Thyroid gland (tissue), 4 donors: ENCODE measurements around the gene UBE2H. TPM values are rescaled to one million over a fixed set of nuclear protein-coding genes. Genes with fewer than 3 reads are reported as not detected.

Experiments
- DNase-seq, 2 donors: peaks; one replicate each; pipeline ENCODE4 v3.0.0-alpha.2; 2019
- H3K27ac ChIP-seq, 3 donors: fragments of 200-600 bp; sonication (generic); 1 replicate in 2 of 3; 2 replicates in 1 of 3; pipeline ENCODE4 v1.5.1; 2016 to 2019; ENCODE audit warnings: mild to moderate bottlenecking in 1 of 3, moderate library complexity in 1 of 3
- H3K27me3 ChIP-seq: fragments of 200-600 bp; sonication (generic); one replicate; pipeline ENCODE4 v1.5.1; 2019
- H3K36me3 ChIP-seq, 2 donors: fragments of 200-600 bp; sonication (generic); one replicate each; pipeline ENCODE4 v1.5.1; 2016 to 2019
- H3K4me1 ChIP-seq, 2 donors: fragments of 200-600 bp; sonication (generic); one replicate each; pipeline ENCODE4 v1.5.1; 2017 to 2019
- H3K4me3 ChIP-seq, 3 donors: fragments of 200-600 bp; sonication (generic); replicated peaks in 1 of 3; 1 replicate in 2 of 3; 2 replicates in 1 of 3; pipeline ENCODE4 v1.5.1; 2016; ENCODE audit warnings: mild to moderate bottlenecking in 1 of 3
- H3K9me3 ChIP-seq: fragments of 200-600 bp; sonication (generic); one replicate; pipeline ENCODE4 v1.5.1; 2017
- POLR2A ChIP-seq, 2 donors: fragments of 450-650 bp; IDR thresholded peaks; one replicate each; pipeline ENCODE4 v1.6.1; 2017; ENCODE audit warnings: antibody characterized with exemption in 2 of 2, mild to moderate bottlenecking in 2 of 2, moderate library complexity in 1 of 2
- WGBS, 2 donors: methylation state at CpG; one replicate each; pipeline ENCODE4 v1.1.5; 2017; 5-methylcytosine and 5-hydroxymethylcytosine counted together
- intact Hi-C: fragments of 100-400 bp; cut with DNase I; formaldehyde crosslinking; loops from one replicate; pipeline ENCODE4 v1.15.1; 2023
- total RNA-seq, 4 donors: library from RNA; depleted of rRNA; stranded (reverse); fragments of >200 nt; gene quantifications; one replicate each; pipeline ENCODE4 v1.2.3, GENCODE V29; 2016
- TF ChIP-seq, protein P1 (sequence below), 6 experiments: fragments of 200-600 bp in 3 of 6; fragments of 450-650 bp in 3 of 6; sonication (generic) in 3 of 6; IDR thresholded peaks; one replicate each; pipeline ENCODE4 v1.5.1; 2016 to 2019; ENCODE audit warnings: antibody characterized with exemption in 6 of 6, mild to moderate bottlenecking in 2 of 6, inconsistent platforms in 1 of 6, moderate library complexity in 1 of 6

Gene UBE2H
- total RNA-seq, 4 donors from 2014 or later = 97.7 to 156 (median 122) TPM

DNA sequence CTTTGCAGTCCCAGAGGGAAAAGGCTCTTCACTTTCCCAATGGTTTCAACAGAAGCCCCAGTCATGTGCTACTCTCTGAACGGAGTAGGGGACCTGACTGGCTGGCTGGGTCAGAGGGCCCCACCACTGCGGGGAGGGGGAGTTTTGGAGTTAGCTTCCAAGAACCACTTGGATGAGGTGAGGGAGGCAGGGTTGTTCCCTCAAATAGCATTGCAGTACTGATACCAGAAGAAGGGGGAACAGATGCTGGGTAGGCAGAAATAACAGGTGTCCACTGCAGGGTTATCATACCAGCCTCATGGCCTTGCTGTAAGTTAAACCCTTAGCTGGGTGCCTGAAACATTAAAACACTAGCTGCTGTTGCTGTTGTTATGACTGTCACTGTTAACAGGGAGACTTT is 131.3 kb downstream of the UBE2H start:
- TF ChIP-seq POLR2A (IDR thresholded peaks at IDR 0.05) = no peak
- TF ChIP-seq, protein P1, sequence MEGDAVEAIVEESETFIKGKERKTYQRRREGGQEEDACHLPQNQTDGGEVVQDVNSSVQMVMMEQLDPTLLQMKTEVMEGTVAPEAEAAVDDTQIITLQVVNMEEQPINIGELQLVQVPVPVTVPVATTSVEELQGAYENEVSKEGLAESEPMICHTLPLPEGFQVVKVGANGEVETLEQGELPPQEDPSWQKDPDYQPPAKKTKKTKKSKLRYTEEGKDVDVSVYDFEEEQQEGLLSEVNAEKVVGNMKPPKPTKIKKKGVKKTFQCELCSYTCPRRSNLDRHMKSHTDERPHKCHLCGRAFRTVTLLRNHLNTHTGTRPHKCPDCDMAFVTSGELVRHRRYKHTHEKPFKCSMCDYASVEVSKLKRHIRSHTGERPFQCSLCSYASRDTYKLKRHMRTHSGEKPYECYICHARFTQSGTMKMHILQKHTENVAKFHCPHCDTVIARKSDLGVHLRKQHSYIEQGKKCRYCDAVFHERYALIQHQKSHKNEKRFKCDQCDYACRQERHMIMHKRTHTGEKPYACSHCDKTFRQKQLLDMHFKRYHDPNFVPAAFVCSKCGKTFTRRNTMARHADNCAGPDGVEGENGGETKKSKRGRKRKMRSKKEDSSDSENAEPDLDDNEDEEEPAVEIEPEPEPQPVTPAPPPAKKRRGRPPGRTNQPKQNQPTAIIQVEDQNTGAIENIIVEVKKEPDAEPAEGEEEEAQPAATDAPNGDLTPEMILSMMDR (IDR thresholded peaks at IDR 0.05) = no peak
- Histone ChIP-seq H3K36me3 (no peaks in the 10 kb centered on the region), H3K27ac (no peak overlapping the region), H3K4me3 (no peak overlapping the region), H3K4me1 (peaks cover 5 to 7% of the 10 kb centered on the region in 2 donors), H3K27me3 (no peaks in the 10 kb centered on the region), H3K9me3 (no peaks in the 10 kb centered on the region)
- intact Hi-C loops = no loop called here
- DNase-seq = no peak
- WGBS, 2 donors = 82 to 95% methylated on average over 2 of the region's 2 CpGs

DNA sequence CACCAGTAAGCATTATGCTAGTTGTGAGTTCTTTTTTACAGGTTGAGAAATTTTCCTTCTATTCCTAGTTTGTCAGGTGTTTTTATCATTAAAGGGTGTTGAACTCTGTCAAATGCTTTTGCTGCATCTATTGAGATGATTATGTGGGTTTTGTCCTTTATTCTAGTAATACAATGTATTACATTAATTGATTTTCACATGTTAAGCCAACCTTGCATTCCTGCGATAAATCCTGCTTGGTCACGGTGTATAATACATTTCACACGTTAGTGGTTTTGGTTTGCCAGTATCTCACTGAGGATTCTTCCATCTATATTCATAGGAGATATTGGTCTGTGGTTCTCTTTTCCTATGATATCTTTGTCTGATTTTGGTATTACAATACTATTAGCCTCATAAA is 136.0 kb downstream of the UBE2H start:
- WGBS, 2 donors = 97 to 98% methylated on average over 3 of the region's 3 CpGs
- Histone ChIP-seq H3K27me3 (no peaks in the 10 kb centered on the region), H3K36me3 (no peaks in the 10 kb centered on the region), H3K4me1 (no peaks in the 10 kb centered on the region), H3K4me3 (no peak overlapping the region), H3K9me3 (no peaks in the 10 kb centered on the region), H3K27ac (no peak overlapping the region)
- no peak for DNase-seq
- intact Hi-C loops = no loop called here
- TF ChIP-seq, protein P1 (IDR thresholded peaks at IDR 0.05) = no peak
- no peak for TF ChIP-seq POLR2A (IDR thresholded peaks at IDR 0.05)

DNA sequence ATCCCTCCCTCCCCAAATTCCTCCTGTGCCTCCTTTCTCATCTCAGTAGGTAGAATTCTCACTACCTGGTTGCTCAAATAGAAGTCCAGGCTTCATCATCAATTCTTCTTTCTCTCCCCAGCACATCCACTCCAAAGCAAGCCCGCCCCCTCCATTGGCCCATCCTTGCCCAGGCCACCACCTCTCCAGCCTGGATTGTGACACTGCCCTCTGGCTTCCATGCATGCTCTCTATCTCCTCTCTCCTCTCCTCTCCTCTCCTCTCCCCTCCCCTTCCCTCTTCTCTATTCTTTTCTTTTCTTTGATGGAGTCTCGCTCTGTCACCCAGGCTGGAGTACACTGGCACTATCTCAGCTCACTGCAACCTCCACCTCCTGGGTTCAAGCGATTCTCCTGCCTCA is 144.9 kb downstream of the UBE2H start:
- no peak for DNase-seq
- intact Hi-C loops = no loop called here
- no peak overlapping the region for H3K4me3 ChIP-seq
- H3K27ac ChIP-seq = no peak overlapping the region
- no peaks in the 10 kb centered on the region for H3K4me1 ChIP-seq
- no peaks in the 10 kb centered on the region for H3K27me3 ChIP-seq
- 89 to 93% methylated on average over 3 of the region's 3 CpGs for WGBS, 2 donors
- no peak for TF ChIP-seq POLR2A (IDR thresholded peaks at IDR 0.05)
- TF ChIP-seq, protein P1 (IDR thresholded peaks at IDR 0.05) = no peak
- no peaks in the 10 kb centered on the region for H3K9me3 ChIP-seq
- no peaks in the 10 kb centered on the region for H3K36me3 ChIP-seq

DNA sequence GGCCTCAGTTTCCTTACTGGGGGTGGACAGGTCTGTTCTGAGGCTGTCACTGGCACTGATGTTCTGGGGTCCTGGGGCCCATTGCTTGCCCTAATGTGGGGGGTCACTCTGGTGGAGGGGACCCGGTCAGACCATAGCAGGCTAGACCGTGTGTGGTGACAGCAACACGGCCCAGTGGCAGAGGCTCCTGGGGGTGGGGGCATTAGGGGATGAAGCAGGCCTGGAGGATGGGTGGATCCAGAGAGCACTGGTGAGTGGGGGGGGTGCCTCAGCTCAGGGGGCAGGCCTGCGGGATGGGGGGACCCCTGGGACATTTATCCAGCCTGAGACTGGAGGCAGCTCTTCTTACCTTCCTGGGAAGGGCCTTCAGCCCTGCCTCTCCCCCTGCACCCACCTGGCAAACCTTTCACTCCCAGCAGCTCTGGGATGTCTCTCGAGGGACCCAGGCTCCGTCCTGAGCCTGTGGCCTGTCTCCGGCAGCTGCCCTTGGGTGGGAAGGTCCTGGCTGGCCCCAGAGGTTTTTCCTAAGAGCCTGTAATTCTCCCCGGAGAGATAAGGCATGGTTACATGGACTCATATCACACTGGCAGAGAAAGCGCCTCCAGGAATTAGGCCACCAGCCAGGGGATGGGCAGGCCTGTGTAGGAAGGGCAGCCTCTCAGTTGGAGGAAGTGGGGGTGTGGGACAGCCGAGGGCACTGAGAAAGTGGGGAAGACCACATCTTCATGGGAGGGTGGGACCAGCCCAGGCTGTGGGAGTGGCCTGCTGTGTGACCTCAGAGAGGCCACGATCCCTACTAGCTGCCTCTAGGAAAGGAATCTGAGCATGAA is 147.7 kb downstream of the UBE2H start:
- Histone ChIP-seq H3K4me3 (no peak overlapping the region), H3K9me3 (no peaks in the 10 kb centered on the region), H3K27ac (no peak overlapping the region), H3K4me1 (no peaks in the 10 kb centered on the region), H3K27me3 (no peaks in the 10 kb centered on the region), H3K36me3 (no peaks in the 10 kb centered on the region)
- intact Hi-C loops = no loop called here
- WGBS, 2 donors = 67 to 77% methylated on average over 4 to 7 of the region's 11 CpGs
- no peak for DNase-seq
- TF ChIP-seq, protein P1 (IDR thresholded peaks at IDR 0.05) = no peak
- TF ChIP-seq POLR2A (IDR thresholded peaks at IDR 0.05) = no peak

DNA sequence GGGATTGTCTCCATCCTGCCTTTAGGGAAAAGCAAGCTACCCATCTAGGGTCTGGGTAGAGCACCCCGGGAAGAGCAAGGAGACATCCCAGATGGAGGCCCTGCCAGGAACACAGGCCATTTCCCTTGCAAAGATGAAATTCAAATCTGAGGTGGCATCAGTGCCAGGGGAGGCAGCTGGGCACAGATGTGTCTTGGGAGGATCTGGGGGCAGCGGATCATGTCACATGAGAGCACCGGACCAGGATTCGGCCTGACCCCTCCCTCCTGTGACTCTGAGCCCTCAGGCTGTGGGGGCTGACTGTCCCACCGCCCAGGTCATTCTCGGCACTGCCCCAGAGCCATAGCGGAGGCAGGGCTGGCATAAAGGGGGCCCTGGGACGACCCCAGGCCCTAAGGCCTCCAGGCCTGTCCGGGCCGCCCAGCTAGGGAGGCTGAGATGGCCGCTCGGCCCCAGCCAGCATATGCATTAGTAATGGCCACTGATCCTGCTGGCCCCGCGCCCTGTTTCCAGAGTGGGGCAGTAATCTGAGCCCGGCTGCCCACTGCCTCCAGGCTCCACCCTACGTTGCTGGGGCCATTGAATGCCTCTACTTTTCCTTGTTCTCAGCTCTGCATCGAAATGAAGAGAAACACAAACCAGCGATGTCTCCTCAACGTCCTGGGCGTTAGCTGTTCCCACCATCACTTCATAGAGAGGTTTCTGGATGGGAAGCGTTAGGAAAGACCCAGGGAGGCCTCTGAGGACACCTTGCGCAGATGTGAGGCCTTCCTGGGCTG is 148.5 kb downstream of the UBE2H start:
- no peak overlapping the region for H3K27ac ChIP-seq
- DNase-seq = no peak
- WGBS, 2 donors = 82 to 93% methylated on average over 11 to 15 of the region's 22 CpGs
- intact Hi-C loops = no loop called here
- no peaks in the 10 kb centered on the region for H3K36me3 ChIP-seq
- no peaks in the 10 kb centered on the region for H3K27me3 ChIP-seq
- H3K4me1 ChIP-seq = no peaks in the 10 kb centered on the region
- H3K9me3 ChIP-seq = no peaks in the 10 kb centered on the region
- TF ChIP-seq, protein P1 (IDR thresholded peaks at IDR 0.05) = no peak
- TF ChIP-seq POLR2A (IDR thresholded peaks at IDR 0.05) = no peak
- H3K4me3 ChIP-seq = no peak overlapping the region
